GM21367 (cell line): Measurements from ENCODE around the gene AK4.

ENCODE experiments used
- ATAC-seq: cut with Tn5 transposase; IDR thresholded peaks from one replicate; pipeline ENCODE4 v1.9.1; 2021; ENCODE audit not compliant: unreplicated experiment

AK4 gene

DNA sequence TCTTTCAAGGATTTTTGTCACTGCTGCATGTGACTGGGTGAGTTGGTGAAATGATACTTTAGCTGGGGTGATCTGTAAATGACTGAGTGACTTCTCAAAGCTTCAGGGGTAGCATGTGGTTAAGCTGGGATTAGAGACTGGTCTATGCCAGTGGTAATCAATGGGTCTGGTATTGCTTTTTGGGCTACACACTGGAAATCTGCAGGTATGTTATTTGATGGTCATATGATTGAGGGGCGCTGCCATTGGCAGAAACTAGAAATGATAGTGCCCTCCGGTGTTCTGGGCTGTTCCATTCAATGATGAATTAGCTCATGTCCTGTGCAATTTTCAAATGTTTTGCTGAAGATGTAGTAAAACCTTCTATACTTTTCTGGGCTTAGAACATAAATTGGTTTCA lies 121.6 kb downstream of the AK4 start:
- no peak for ATAC-seq

DNA sequence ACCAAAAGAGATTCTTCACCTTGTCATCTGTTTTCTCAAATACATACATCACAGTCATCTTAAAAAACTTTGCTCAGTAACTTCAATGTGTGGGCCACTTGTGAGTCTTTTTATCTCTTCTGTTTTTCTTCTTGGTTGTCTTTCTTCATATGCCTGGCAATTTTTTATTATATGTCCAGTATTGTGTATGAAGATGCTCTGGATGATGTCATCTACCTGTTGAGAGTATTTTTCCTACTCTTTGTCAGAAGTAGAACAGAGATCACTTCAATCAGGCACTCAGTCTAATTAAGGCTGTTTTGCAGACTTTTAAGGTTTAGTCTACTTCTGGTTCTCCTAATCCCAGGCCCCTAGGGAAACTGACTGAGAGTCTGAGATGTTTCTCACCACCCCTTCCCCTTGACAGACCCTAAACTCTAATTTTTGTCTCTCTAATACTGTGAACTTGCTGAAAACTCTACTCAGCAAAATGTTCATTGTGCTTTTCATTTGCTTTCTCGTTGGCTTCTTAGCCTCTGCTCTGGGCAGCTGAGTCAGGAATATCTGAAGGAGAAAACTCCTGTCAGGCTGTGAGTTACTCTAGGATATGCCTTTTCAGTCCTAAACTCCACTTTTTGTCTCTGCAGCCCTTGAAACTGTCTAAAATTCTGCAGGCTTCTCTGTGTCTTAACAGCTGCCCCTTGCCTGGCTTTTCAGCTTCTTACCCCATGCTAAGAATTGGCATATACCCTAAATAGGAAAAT lies 128.4 kb downstream of the AK4 start:
- no peak for ATAC-seq

DNA sequence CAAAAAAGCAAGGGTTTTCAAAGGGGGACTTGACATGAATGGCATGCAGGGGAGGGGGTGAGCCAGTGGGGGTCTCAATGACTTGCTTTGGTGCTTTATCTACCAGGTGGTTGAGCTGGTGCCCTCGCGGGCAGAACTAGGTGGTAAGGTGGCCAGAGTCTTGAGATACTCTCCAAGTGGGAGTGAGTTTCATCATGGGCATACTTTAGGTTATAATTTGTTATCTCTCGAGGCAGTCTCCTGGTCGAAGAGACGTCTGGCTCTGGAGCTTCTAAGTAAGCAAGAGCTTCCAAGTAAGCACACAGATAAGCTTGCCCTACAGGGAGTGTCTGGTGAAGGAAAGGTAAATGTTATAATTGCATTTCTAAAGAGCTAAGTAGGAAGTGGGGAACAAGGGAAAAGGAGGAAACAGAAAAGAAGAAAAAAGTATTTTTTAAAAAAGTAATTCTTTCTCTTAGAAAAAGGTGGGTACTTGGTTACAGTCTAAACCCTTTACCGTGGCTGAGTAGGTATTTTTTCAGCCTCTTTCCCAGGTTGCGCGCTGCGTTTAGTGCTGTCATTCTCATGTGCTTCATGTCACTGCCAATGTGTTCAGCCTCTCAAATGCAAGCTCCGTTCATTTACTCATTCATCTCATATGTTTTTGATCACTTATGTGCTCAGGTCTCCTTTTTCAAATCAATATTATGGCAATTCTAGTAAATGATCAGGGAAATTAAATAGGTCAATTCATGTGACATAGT lies 129.8 kb downstream of the AK4 start:
- no peak for ATAC-seq

DNA sequence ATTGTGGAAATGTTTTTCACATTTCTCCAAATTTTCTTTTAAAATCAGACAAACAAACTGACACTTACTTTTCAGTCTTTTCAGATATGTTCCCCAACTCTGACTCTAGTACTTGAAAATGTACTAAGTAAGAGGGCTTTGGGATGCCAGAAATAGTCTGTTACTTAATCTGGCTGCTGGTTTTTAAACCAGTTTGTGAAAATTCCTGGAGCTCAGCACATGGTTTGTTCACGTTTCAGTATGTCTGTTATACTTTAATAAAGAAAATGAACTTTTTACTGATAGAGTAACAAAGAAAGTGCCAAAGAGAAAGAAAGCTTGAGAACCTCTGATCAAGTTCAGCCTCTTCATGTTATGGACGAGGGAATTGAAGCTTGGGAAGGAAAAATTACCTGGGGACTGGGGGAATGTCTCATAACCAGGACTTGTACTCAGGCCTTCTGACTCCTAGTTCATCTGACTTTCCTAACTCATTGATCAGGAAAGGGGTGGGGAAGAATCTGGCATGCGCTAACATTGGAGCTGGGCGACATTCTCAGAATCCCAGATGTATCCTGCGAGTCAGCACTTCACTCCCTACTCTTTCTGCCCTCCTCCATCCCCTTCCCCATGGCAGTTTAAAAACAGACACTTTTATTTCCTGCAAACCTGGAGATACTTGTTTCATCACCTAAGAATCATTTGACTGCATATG lies 130.5 kb downstream of the AK4 start:
- no peak for ATAC-seq

DNA sequence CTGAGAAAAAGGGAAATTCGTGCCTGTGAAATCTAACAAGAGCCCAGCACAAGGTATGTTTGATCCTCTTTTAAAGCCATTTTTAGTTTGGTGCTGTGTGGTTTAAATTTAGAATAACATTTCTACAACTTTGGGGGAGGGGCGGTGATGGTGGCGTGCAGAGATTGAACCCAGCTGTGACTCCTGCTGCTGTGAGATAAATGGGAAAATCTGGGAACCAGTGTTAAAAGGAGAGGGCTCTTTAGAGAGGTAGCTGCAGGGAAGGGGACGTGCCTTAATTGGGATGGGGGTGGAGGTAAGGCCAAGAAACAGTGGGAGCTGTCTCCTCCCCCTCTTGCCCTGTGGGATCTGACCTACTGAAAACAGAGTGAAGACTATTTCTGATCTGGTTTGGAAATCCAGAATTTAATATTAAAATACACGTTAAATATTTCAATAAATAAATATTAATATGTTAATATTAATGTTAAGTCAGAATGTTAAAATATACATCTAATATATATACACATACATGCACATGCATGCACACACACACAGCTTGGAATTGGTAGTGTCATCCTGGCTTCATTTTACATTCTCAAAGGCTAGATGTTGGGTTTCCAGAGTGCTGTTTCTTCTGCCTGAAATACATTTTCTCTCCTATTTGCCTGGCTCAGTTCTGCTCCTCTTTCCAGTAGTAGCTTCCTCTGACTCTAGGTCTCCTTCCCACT lies 131.2 kb downstream of the AK4 start:
- no peak for ATAC-seq
